ENCODE results near the gene ACAN.
"Not testable (repeated sequence)": the region's sequence is repeated elsewhere in the genome, so short reads cannot be mapped to it uniquely, and the experiment has no call there.

ACAN gene

DNA sequence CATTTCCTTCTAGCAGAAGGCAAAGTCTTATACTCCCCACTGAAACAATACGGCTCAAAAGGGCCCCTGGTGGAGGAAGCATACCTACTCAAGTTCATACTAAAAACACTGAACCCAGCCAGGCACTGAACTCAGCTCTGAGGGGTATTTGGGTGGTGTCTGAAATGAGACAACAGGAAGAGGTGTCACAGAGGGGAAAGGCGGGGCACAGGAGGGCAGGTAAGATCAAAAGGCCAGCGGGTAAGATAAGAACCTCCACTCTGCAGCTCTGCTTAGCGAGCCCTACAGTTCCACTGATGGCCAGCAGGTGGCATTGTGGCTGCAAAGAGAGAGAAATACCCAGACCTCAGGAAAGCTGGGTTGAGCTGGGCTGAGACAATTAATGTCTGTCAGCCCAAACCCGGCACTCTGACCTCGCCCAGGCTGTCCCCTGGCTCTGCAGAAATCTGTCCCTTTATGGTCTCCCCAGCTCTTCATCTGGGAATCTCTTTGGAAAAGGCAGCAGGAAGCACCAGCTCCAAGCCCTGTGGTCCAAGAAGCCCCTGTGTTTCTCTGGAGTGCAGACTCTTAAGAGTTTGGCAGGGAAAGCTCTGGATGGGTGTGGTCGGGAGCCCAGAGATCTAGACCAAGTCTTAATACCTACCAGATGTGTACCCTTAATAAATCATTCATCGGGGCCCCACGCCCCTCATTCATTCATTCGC is 101.5 kb downstream of the ACAN start:
- DNase-seq, result peak; percentile 94 to 96

DNA sequence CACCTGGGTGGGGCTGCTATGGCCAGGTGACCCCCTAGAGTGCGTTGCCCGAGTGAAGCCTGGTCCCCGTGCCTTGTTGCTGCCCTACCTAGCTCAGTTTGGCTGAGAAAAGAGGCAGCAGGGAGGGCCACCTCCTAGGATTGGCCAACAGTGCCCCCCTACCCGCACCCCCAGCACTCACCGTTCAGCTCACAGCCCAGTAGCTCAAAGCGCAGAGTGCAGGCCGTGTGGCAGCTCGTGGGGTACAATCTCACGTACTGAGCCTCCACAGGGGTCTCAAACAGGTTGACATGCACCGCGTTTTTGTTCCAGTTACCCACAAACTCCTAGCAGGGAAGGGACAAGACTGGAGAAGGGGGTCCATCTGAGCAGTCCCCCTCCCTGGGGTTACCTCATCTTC is 102.3 kb downstream of the ACAN start:
- DNase-seq, result no peak

DNA sequence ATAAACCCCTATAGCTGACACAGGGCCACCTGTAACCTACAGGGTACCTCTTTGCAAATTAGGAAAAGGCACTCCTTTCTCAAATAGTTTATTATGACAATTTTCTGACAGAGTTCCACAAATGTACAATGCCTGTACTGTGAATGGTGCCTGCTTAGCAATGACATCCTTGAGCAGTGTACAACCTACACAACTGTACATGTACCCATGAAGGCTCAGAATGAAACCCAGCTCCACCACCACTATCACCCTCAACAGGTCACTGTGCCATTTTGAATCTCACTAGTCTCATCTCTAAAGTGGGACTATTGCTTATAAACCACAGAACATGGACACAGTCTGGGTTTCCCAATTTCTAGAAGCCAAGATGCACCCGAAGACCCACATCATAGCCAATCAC is 102.9 kb downstream of the ACAN start:
- DNase-seq, result no peak

DNA sequence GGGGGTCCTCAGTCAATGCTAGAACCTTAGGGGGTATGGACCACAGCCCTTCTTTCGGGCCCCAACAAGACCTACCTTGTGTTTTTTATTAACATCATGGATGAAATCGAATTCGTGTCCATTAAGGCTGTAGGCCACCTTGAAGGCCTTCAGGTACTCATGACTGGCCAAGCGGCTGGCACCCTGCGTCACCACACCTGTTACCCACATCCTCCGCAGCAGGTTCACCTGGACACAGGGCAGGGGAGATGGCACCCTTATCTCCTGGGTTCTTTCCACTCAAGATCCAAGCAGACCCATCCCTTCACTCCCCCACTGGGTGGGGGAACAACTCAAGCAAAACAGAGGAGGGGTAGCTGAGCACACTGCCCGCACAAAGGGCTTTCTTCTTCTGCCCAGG is 103.3 kb downstream of the ACAN start:
- DNase-seq, result no peak

DNA sequence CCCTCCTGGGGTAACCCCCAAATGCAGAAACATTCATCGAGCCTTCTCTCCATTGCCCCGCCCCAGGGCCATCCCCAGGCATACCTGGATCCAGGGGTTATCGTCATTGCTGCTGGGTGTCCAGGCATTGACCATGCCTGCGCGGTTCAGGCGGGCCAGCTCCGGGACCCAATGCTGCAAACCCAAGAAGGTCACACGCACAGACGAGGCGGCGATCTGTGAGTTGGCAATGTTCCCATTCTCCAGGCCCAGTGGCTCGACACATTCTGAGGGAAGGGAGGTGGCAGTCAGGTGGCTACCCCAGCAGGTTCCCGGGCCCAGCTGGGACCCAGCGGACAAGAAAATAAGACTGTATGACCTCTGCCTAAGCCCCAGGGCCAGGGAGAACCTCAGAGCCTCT is 103.9 kb downstream of the ACAN start:
- no peak for DNase-seq

DNA sequence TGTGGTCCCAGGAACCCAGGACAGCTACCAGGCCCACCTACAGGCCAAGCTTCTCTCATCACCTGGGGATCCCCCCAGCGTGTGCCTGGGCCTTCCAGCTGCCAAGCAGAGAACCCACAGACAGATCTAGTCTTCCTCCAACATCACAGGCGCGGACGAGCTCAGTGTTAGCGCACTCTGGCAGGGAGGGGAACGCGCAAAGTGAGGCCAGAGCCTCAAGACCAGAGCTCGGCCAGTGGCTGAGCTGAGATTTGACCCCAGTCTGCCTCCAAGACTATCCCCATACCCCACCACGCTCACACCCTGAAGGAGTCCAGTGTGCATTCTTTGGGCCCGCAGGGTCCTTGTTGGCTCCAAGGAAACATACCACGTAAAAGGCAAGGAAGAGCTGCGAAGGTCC is 104.9 kb downstream of the ACAN start:
- no peak for DNase-seq

DNA sequence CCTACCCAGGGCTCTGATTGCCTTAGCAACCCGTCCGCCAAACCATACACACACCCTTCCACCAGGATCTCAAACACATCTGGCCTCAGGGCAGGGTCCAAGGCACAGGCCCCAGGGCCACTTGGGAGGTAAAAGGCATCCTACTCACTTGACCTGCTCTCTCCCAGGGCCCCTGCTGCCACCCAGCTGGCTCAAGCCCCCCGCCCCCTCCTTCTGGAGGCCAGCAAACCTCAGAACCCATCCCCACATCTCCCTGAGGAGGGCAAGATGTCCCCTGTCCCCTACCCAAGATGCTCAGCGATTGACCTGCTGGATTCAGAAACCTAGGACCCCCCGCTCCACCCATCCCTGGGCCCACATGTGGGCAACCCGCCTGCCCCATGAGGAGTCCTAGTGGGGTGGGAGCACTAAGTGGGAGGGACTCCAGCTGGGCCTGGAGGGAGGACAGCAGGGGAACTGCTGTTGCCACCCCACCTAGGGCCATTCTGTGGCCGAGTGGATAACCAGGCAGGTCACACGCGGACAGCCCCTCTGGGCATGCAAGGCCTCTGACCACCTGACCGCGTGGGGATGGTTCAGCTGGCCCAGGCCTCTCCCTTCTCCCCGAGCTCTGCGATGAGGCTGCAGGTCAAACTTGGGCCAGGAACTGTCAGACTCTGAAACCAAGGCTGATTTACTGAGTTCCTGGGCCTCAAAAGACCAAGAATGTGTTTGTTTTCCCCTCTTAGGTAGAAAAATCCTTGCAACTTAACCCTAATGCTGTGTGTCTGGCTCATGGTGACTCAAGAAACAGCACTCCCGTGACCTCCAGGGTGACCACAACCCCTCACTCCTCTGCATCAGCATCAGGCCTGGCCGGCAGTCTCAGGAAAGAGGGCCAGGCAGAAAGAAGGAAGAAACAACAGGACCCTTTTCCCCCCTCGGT is 105.7 kb downstream of the ACAN start:
- no peak for DNase-seq

DNA sequence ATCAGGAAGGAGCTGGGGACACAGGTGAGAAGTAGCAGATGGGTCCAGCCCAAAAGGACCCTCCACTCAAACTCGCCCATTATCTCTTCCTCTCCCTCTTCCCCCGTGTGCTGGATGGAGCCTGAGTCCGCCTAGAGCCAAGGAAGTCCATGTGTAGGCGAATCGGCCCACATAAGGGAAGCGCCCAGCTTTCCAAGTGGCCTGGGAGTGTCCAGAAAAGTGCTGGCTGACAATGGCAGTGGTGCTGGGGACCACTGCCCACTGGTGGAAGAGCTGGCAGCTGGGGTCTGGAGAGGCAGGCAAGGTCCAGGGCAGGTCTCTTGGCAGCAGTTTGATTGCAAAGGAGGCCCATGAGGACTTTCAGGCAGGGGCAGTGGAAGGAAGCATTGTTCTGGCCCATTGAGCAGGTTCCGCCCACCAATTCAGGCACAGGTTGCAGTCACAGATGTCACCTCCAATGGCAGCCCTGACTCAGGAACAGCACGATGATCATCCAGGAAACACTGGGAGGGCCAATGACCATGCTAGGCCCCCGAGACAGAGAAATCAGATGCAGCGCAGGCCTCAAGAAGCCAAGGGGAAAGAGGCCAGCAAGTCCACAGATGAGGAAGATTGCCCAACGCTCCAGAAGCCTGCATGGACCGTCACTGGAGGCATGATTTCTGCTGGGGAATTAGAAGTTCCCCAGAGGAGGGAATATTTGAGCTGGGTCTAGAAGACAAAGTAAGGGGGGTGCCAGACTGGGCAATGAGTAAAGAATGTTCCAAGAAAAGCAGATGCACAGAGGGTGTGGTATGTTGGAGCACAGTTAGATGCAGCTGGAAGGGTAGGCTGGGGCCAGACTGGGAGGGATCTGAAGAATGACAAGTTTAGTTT is 107.0 kb downstream of the ACAN start:
- no peak for DNase-seq

DNA sequence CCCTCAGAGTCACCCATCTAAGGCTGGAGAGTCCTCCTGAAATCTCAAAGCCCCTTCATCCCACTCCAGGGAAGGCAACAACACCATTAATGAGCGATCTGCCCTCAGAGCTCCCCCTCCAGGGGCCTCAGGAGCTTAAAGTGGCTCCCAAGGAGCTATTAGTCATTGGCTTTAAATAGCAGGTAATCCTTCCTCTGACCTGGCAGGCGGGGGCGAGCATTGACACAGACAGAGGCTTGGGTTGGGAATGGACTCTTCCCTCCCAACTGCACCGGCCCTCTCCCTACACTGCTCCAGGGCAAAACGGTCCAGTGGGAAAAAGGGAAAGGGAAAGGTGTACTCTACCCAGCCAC is 108.5 kb downstream of the ACAN start:
- DNase-seq, result no peak

DNA sequence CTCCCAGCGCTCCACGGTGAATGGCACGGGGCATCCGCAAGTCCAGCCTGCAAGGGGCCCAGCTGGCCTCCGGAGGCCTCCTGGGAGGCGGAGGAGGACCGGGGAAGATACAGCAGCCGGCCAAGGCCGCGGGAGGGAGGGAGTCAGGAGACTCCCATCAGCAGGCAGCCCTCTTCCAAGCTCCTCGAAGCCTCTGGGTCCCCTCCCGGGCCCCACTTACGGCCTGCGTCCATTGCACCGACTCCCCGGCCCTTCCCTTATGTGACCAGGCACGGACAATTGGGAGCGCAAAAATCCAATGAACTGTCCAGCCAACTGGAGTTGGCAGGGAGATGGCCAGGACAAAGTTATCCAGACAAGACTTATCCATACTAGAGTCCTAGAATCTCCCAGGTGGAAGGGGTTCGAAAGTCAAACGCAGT is 109.3 kb downstream of the ACAN start:
- no peak for DNase-seq

DNA sequence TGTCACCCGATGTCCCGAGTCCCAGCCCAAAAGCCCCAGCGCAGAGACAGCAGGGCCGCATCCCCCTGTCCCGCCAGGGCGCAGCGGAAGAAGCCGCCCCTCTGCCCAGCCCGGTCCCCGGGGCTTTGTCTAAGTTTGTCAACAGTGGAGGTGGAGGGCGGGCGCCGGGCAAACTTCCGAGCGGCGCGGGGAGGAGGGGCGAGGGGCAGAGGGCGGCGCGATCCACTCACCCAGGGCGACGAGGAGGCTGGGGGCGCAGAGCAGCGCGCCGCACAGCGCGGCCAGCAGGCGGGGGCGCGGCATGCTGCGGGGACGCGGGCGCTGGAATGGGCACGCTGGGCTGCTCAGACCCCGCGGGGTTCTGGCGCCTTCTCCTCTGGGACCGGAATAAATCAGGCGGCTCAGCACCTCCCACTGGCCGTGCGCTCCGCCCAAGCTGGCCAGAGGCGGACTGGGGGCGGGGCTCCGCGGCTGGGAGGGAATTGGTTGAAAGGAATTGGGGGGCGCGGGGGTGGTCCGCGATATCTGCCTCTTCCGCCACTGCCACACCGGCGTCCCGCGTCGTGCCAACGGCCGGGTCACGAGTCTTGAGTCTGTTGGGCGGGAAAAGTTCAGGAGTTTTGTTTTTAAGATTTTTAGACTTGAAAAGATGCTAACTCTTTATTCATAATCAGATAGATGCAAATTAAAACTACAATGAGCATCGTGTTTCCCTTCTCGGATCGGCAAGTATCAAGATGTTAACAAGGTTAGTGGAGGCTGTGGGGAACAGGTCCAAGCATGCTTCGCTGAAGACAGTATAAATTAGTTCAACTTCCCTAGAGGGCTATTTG is 110.0 kb downstream of the ACAN start, which contains the start of gene MFGE8:
MFGE8 (minus strand) TSS at position 363 of the 833 bp plus-strand sequence; CDS start at position 303, 60 bp downstream.
- peak; percentile 60 to 62 for DNase-seq

DNA sequence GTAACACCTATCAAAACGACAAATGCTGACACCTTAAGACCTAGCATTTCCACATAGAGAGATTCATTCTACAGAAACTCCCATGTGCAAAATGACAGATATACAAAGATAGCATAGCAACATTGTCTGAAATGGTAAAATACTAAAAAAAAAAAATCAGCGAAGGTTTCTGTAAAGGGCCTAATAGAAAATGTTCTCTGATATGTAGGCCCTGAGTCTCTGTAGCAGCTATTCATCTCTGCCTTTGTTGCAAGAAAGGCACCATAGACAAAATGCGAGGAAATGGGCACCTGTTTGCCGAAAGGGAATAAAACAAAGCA is 110.6 kb downstream of the ACAN start:
- DNase-seq, result no peak

DNA sequence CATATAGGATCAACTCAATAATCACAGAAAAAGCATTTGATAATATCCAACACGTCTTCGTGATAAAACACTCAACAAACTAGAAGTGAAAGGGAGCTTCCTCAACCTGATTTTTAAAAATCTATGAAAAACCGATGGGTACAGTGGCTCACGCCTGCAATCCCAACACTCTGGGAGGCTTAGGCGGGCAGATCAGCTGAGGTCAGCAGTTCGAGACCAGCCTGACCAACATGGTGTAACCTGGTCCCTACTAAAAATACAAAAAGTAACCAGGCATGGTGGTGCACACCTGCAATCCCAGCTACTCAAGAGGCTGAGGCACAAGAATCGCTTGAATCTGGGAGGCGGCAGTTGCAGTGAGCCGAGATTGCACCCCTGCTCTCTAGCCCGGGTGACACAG is 112.1 kb downstream of the ACAN start:
- no peak for DNase-seq

DNA sequence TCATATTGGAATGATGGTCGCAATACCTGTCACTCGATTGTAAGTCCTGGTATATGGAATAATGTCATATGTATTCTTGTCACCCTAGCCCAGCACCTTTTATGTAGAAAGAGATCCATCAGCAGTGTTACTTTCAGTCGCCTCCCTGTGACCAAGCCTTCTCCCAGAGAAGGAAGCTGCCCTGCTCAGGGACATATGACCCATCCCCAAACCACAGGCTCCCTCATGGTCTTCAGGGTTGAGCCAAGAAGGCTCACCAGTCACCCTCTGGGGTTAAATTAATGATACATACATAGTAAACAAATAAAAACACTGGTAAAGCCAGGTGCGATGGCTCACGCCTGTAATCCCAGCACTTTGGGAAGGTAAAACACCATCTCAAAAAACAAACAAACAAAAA is 114.5 kb downstream of the ACAN start:
- no peak for DNase-seq

DNA sequence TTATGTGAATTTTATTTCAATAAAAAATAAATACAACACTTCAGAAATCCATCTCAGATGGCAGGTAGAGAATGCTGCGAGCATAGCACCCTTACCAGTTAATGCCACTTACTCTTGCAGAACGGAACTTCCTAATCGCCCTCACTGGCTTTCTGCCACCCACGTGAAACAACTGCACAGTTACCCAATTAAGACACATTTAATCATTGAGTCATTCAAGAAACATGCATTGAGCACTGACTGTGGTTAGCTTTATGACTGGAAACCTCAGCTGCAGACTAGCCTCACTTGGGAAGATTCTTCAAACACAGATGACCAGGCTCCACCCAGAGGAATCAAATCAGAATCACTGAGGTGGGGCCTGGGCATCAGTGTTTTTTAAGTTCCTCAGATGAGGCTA is 115.5 kb downstream of the ACAN start:
- DNase-seq, result no peak

DNA sequence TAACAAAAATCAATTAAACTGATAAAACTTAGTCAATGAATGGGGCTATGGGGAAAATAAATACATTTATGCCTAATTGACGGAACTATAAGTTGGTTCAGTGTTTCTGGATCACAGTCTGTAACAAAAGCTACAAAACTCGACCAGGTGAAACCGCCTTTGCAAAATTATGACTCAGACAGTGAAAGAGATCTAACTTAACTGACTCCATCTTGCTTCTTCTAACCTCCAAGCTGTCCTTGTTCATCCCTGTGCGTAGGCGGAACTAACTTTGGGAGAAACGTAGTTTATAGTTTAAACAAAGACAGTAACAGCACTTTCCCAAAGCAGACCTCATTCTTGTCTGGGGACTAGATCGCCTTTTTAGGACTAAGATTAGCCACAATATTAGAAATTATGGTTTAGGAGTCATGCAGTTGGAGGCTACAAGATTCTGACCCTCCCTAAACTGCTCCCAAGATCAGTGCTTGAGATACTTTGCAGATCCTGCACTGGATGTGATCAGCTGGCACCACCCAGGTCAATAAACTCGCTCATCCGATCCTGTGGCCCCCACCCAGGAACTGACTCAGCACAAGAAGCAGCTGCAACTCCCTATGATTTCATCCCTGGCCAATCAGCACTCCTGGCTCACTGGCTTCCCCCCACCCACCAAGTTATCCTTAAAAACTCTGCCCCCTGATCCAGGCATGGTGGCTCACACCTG is 117.1 kb downstream of the ACAN start:
- no peak for DNase-seq

DNA sequence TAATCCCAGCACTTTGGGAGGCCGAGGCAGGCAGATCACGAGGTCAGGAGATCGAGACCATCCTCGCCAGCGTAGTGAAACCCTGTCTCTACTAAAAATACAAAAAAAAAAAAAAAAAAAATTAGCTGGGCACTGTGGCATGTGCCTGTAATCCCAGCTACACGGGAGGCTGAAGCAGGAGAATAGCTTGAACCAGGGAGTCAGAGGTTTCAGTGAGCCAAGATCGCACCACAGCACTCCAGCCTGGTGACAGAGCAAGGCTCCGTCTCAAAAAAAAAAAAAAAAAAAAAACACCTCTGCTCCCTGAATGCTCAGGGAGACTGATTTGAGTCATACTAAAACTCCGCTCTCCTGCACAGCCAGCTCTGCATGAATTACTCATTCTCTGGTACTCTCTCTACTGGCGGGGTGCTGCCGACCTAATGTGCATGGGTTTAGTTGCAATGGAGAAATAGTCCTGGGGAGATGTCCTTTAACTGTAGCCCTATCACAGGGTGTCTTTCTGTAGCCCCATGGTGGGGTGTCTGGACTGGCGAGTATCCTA is 117.7 kb downstream of the ACAN start:
- DNase-seq, result not testable (repeated sequence)

Data from activated CD4-positive, alpha-beta T cell treated with anti-CD3 and anti-CD28 coated beads, Interleukin-2, amount 50 U/mL, for 4 hours (primary cell).